SH-SY5Y (cell line): Measurements from ENCODE around the gene SP5.

Experiments used
- GATA2 ChIP-seq: IDR thresholded peaks from 2 replicates; pipeline ENCODE4 v1.6.1; 2011; ENCODE audit warnings: mild to moderate bottlenecking, low read depth, low read length
- GATA3 ChIP-seq: IDR thresholded peaks from 2 replicates; pipeline ENCODE4 v1.6.1; 2011; ENCODE audit warnings: low read depth, mild to moderate bottlenecking, low read length, moderate library complexity

GRCh38 chr2:170733798-170734600, 18.9 kb downstream of the SP5 start:
- TF ChIP-seq GATA2 (no peak), GATA3 (no peak)
